DMS153 treated with DMSO at 0.1 percent for 48 hours (cell line): ENCODE results near the gene CHL1.

Experiments used
- DNase-seq: peaks from one replicate; lab custom pipeline; 2025; ENCODE audit not compliant: unreplicated experiment; lab: John Stamatoyannopoulos, UW

The CHL1 gene

GRCh38 chr3:396293-396692, 199.7 kb downstream of the CHL1 start:
- no peak for DNase-seq

GRCh38 chr3:399647-400046, 203.1 kb downstream of the CHL1 start:
- no peak for DNase-seq

DNA sequence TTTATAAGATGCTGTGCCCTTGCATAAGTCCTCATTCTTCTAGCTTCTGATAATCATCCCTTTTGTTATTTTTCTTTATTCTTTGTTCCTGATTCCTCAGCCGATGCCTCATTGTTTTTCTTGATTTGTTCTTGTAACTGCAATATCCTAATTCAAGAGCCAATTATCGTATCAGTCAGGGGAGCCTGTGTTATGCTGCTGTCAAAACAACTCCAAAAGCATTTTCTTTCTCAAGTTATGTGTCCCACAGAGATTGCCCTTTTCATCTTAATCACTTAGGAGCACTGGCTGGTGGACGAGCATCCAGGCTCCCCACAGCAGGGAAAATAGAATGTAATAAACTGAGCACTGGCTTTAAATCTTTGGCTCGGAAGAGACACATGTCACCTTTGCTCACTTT, 207.3 kb downstream of the CHL1 start:
- DNase-seq, result no peak

- DNase-seq, result no peak
These were observed 212.4 kb downstream of the CHL1 start for GRCh38 chr3:409011-409410.

- no peak for DNase-seq
These were observed 214.7 kb downstream of the CHL1 start for GRCh38 chr3:411226-411625.

GRCh38 chr3:414063-414462, 217.5 kb downstream of the CHL1 start:
- no peak for DNase-seq

- DNase-seq, result no peak
These were observed 221.8 kb downstream of the CHL1 start for GRCh38 chr3:418239-418929.

GRCh38 chr3:420584-420983, 224.0 kb downstream of the CHL1 start:
- DNase-seq, result no peak

DNA sequence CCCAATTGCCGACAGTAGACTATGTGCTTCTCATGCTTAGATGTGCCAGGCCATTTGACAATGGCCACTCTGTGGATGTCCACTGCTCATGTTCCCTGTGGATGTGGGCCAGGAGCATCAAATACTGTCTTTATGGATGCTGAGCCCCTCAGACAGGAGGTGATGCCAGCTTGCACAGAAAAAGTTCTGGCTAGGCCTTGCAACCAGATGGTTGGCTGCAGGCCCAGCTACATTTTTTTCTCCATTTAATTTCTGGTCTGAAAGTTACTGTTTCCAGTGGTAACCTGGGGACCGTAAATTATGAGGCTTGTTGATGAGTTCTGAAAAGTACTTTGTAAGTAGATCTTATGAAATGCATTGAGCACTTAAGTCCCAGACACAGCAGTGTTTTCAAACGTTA, 228.5 kb downstream of the CHL1 start:
- no peak for DNase-seq

- no peak for DNase-seq
These were observed 229.5 kb downstream of the CHL1 start for GRCh38 chr3:426072-426471.

DNA sequence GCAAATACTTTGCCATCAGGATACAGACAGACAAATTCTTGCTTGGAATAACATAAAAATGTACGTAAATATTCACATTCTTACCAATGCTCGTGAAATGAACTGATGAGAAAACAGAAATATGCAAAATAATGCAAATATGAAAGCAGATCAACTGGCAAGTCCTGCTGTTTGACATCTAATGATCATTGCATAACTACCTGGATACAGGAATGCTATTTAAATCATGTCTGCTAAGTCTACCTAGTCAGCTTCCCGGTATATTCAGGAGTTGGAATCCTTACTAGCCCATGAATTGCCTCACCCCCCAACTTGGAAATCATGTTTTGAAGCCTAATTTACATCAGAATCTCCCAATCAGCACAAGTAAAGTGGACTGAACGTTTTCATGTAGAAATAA, 230.6 kb downstream of the CHL1 start:
- DNase-seq, result no peak

DNA sequence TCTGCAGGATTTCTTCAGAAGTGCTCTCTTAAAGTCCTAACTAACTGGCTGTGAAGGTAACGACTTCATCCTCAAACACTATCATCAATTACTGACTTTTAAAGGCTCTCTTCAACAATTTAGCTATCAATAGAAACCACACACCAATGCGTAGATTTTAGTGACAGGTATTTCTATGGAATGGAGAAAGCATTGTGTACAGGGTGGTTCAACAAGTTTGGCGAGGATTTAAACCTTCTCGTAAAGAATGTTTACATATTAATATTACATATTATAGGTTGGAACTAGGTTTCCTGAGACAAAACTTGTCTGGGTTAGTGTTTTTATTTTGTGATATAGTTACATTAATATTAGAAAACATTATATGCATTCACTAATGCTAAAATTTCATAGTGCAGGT, 233.6 kb downstream of the CHL1 start:
- DNase-seq, result no peak

GRCh38 chr3:435161-435560, 238.6 kb downstream of the CHL1 start:
- DNase-seq, result no peak

GRCh38 chr3:436053-436452, 239.5 kb downstream of the CHL1 start:
- no peak for DNase-seq

DNA sequence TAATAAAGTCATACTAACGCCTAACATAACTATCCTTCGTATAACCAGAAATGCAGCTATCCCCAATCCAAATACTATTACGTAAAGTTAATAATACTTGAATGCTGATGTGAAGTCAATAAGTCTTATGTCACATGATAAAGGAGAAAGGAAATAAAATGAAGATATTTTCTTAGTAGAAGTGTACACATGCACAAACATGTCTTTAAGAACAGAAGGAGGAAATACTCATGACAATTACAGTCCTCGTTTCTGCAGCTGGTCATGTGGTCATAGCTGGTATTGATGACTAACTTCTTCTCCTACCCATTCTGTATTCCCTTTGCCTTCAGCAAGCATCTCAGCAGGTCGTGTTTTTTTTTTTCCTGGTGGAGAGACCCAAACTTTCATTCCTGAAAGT, 244.3 kb downstream of the CHL1 start:
- no peak for DNase-seq

GRCh38 chr3:445960-446359, 249.4 kb downstream of the CHL1 start:
- no peak for DNase-seq

- DNase-seq, result no peak
These were observed 251.1 kb downstream of the CHL1 start for GRCh38 chr3:447671-448070.

- no peak for DNase-seq
These were observed 253.1 kb downstream of the CHL1 start for GRCh38 chr3:449711-450110.

GRCh38 chr3:452221-452620, 255.7 kb downstream of the CHL1 start:
- no peak for DNase-seq

DNA sequence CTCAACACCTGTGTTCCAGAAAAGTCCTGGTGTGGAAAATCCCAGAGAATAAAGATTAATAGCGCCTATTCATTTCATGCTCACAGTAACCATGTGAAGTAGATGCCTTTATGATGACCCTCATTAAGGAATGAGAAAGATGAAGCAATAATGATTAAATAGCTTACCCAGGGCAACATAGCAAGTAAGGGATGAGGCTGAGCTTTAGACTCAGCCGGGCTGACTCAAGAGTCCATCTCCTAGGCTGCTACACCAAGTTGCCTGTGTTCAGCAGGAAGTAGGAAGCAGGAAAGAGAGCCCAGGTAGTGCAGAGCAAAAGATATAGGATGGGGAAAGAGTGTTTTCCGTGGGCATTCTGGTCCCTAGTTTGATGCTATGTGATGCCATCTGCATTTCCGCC, 256.5 kb downstream of the CHL1 start:
- DNase-seq, result no peak

GRCh38 chr3:454986-455385, 258.4 kb downstream of the CHL1 start:
- no peak for DNase-seq

GRCh38 chr3:458124-458523, 261.6 kb downstream of the CHL1 start:
- DNase-seq, result no peak

GRCh38 chr3:458653-459310, 262.2 kb downstream of the CHL1 start:
- DNase-seq, result no peak
